IPS-NIHi7 (cell line): ENCODE results near the gene ARFRP1.

Experiments
- DNase-seq: peaks from one replicate; pipeline ENCODE4 v3.0.0; 2012; ENCODE audit warnings: mixed read lengths; ENCODE audit errors: extremely low spot score

The ARFRP1 gene, protein sequence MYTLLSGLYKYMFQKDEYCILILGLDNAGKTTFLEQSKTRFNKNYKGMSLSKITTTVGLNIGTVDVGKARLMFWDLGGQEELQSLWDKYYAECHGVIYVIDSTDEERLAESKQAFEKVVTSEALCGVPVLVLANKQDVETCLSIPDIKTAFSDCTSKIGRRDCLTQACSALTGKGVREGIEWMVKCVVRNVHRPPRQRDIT

DNA sequence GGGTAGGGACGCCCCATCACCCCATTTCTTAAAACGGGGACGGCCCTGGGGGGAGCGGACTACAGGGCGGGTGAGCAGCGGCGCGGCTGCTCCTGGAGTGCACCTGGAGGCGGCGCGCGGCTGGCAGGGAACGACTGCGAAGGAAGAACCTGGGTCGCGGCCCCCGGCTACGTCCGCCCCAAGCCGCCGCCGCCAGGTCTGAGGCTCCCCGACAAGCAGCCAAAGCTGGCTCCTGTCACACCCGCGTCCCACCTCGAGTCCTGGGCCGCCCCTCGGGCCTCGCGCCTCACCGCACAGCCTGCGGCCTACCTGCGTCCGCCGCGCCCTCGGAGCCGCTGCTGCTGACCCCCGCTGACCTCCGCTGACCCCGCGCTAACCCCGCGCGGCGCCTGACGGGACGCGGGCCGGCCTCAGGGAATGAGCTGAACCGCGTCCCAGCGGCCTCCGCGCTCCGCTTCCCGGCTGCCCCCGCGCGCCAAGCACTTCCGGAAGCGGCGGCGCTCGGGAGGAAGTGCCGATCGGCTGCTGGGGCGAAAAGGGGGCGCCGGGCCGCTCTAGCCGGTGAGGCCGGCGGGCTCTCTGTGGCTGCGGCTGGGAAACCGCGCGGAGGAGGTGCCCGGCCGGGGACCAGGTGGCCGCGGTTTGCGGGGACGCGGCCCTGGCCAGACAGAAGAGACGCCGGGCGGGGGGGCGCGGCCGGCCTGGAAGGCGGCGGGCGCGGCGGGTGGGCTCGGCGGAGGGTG, at the start of gene ARFRP1, which contains the start of gene ZGPAT:
TSS of gene ARFRP1 (minus strand) at position 419 of the 743 bp plus-strand sequence. CDS start 885 bp downstream, outside the sequence.
TSS of gene ZGPAT (plus strand) at position 482 of the 743 bp plus-strand sequence. CDS start 542 bp downstream, outside the sequence.
- DNase-seq = peak; percentile 95

DNA sequence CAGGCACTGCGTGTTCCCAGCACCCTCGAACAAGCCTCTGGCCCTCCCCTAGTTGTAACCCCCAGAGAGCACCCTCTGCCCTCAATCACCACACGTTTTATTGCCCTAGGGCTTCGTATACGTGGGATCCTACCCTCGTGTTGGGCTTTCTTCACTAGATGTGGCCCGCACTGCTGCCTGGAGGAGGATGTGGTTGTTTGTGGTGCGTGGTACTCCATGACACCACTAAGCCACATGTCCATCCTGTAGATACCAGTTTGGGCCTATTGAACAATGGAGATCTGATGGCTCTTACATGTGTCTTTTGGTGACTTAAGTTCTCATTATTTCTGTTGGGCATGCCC, 48.8 kb upstream of the ARFRP1 start:
- no peak for DNase-seq

DNA sequence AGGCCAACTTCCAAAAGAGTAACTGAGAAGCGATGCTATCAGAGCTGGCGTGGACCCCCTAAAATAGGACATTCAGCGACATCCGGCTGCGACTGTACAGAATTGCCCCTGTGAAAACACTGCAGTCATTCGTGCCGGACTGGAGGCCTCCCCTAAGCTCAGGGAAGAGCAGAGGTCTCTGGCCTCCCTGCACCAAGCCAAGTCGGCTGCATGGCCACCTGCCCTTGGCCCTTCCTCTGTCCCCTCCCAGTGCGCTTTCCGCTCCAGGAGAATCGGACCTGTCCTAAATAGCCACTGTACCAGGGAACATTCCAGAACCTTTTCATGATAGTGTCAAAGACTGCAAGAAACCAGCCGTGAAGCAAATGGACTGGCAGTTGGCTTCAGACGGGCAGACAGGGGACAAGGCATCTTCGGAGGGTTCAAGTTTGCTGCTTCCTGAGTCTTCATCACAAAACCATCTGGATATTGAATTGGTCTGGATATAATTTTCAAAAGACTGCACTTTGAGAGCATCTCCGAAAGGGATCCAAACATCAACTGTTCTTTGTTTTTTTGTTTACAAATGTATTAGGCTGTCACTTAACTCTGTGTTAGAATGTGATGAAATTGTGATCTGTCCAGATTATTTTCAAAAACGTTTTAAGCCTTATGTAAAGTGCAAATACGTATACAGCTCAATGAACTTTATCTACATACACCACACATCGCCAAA, 48.3 kb upstream of the ARFRP1 start:
- no peak for DNase-seq

DNA sequence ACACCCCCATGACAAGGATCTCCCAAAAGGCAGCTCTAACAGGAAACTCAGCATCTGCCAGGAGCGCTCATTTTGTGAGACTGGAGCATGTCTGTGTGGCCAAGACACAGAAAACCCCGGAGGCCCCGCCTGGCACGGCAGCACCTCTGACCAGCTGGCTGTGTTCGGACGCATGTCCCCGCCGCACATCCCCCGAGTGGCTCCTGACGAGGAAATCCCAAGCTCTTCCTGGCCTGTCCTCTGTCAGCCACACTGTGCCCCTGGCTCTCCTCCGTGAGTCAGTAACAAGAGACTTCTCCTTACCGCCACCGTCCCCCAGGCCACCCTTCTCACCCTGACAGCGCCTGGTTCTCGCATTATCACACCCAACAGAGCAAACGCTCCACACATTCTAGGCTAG, 46.2 kb upstream of the ARFRP1 start:
- DNase-seq = no peak

DNA sequence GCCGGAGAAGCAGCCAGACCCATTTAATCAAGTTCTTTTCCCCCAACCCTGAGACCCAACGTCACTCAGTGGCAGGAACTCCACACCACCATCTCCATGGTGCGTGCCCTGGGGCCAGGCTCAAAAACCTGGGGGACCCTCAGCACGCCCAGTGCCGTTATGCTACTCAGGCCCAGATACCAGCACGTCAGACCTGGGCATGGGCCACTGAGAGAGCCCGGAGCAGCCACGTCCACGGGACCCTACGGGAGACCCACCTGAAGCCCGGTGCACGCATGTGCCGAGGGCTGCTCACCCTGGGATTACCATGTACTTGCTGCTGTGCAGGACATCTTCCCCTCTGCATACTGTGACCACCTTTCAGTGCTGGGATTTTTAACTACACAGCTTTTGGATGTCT, 45.6 kb upstream of the ARFRP1 start:
- DNase-seq = no peak

DNA sequence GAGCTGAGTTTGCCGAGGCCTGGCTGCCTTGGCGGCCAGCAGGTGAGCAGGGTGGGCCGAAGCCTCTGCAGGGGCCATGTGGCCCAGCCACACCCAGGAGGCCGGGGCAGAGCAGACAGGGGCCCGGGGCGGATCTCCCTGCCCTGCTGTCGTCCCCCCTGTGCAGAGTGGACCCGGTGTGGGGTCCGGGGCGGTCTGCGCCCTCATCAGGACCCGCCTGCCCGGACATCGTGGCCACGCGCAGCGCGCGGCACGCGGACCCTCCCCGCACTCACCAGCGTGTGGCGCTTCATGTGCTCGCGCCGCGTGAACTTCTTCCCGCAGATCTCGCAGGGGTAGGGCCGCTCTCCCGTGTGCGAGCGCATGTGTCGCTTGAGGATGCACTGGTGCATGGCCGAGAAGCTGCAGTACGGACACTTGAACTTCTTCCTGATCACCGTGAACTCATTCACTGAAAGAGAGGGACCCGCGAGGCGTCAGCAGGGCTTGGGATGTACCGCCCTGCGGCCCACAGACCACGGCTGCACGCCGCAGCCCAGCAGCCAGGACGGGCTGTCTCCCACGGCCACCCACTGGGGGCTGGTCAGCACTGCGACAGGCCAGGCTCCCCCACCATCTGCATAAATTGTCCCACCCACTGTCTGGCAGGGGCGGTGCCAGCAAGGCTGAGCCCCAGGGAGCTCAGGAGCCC, 44.8 kb upstream of the ARFRP1 start:
- no peak for DNase-seq

DNA sequence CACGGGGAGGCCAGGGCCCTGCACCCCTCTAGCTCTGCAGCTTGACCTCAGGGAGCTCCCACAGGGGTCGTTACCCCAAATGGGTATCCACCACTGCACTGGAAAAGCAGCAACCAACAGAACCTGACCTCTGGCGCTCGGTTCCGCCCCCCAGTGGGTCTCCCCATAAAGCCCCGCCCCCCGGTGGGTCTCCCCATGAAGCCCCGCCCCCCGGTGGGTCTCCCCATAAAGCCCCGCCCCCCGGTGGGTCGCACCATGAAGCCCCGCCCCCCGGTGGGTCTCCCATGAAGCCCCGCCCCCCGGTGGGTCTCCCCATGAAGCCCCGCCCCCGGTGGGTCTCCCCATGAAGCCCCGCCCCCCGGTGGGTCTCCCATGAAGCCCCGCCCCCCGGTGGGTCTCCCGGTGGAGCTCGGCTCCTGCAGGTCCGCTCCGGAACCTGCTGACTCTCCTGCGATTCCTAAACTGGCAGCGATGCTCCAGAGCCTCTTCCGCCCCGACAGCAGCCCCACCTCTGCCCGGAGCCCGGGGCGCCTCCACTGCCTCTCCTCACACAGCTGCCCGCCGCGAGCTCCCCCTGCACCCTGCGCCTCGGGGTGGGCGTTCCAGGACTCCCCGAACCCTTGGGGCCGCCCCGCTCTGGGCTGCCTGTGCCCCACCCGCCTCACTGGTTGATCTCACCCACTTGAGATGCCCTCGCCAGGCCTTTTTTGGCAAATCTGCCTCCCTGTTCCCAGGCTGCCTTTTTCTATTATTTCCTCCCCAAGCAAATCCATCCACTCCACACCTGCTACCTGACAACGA, 43.9 kb upstream of the ARFRP1 start:
- DNase-seq = no peak

DNA sequence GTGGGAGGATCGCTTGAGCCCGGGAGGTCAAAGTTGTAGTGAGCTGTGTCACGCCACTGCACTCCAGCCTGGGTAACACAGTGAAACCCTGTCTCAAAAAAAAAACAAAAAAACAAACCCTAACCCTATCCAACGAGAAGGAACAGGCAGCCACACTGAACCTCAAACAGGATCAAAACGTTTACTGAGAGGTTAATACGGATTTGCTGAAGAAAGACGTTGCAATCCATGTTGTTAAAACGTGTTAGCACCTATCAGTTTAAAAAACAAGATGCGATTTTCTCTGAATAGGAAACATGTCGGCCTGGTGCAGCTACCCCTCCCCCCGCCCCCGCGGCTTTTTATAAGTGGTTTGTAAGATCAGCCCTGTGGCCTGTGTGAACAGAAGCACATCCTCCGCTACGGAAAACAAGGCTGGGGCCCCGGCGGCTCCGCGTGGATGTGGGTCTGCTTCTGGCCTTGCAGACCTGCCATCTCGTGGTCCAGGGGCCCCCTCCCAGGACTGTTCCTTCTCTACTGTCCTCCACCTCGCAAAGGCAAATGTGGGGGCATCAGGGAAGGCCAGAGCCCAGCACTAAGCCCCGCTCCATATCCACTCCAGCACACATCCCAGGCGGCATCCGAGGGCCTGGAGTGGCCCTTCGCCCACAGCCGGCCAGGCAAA, 43.2 kb upstream of the ARFRP1 start:
- no peak for DNase-seq

DNA sequence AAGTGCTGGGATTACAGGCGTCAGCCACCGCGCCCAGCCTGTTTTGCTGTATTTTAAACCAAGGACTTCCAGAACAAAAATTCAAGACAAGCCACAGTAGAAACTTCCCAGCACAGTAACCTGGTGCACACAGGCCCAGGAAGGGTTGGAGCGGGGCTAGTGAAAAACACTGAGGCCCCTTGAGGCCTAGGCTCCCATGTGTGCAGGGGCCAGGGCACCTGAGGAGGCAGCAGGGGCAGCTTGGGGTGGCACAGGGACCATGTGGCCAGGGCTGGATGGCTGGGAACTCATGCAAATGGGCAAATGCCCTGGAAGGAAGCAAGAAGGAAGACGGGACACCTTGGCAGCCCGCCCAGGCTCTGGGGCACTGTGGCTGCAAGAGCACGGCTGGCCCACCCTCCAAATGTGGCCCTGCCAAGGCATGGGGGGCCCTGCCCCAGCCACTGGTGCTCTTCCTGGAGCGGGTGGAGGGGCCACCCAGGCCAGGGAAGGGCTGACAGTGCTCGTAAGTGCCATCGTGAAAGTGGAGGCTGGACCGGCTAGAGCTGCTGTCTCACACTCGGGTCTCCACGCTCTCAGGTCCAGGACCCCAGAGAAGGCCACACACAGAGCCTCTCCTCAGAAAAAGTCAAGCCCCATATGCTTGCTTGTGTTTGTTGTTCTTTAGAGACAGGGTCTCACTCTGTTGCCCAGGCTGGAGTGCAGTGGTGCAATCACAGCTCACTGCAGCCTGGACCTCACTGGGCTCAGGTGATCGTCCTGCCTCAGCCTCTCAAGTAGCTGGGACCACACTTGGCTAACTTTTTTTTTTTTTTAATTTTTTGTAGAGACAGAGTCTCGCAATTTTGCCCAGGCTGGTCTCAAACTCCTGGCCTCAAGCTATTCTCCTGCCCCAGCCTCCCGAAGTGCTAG, 42.1 kb upstream of the ARFRP1 start:
- no peak for DNase-seq

DNA sequence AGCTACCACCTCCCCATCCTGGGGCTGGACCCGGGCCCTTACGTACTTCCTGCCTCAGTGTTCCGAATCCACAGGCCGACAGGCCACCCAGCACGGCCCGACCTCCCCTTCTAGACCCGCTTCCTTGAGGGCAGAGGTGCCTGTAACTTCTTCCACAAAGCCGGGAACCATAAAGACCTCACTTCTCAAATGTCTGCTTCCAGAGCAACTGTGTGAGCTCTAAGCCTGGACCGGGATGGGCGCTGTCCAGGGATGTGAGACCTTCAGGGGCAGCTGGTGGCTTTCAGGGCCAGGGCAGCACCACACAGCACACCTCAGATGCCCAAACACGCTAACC, 41.1 kb upstream of the ARFRP1 start:
- DNase-seq = no peak

DNA sequence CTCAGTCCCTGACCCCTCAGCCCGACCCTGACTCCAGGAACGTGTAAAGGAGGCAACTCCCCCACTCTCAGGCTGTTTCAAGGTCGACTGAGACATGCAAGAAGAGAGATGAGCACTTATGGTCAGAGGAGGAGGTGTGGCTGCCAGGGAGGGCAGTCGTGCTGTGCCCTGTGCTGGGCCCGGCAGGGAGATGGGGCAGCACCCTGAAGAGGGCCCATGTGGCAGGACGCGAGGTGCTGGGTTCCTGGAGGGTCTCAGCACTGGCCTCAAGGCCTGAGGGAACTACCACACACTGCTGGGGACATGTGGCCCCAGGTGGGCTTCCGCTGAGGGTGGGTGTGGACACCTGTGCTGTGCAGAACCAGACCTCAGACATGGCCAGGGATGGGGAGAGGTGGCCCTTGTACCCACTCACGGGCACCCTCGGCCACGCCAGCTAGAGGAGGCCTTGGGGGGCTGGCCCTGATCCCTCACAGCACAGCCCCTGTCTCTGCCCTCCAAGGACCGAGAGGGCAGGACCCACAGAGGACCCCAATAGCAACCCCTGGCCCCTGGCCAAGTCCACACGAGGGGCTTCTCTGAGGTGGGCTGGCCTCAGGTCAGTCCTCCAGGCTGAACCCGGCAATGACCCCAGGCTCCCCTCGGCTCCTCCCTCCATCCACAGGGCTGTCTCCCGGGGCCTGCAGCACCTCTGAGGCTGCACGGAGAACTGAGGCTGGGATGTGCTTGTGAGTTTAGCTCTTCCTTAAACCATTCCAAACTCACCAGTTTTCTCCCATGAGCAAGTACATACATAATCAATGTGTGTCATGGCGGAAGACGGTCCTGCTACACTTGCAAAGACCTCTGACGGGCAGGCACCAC, 40.5 kb upstream of the ARFRP1 start:
- DNase-seq = no peak

DNA sequence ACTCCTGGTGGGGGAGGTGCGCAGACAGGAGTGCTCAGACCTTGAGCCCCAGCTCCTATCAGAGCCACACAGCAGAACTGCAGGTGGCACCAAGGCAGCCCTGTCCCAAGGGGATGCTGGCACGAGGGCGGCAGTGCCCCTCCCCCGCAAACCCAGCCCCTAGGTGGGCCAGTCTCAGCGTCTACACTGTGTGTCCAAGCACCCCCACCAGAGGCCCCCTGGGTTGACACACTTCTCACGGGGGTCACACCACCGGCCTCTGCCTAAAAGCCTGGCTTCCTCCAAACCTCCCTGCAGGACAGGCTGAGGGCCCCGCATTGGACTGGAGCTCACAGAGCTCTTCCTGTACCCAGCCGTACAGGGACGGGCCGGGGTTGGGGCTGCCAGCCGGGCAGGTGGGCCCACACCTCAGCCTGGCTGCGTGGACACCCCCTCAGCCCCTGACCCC, 39.9 kb upstream of the ARFRP1 start:
- DNase-seq = no peak

DNA sequence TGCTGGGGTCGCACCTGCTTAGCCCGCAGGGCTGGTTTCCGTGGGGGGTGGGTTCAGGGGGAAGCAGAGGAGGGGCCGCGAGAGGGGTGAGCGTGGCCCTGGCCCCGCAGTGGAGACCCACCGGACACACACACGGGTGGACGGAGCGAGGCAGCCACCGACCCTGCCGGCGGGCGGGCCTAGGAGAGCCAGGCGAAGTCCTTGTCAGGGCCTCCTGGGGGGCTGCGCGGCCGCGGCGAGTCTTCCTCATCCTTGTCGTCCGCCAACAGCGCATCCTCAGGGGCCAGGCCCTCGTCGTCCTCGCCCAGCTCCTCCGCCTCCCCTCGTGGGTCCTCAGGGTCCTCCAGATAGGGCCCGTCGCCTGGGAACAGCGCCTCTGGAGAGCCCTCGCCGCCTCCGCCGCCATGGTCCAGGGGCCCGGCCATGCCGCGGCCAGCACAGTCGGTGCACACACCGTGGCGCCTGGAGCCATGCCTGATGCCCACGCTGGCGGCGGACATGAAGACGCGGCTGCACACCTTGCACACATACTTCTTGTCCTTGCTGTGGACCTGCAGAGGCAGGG, 39.1 kb upstream of the ARFRP1 start:
- DNase-seq = no peak

DNA sequence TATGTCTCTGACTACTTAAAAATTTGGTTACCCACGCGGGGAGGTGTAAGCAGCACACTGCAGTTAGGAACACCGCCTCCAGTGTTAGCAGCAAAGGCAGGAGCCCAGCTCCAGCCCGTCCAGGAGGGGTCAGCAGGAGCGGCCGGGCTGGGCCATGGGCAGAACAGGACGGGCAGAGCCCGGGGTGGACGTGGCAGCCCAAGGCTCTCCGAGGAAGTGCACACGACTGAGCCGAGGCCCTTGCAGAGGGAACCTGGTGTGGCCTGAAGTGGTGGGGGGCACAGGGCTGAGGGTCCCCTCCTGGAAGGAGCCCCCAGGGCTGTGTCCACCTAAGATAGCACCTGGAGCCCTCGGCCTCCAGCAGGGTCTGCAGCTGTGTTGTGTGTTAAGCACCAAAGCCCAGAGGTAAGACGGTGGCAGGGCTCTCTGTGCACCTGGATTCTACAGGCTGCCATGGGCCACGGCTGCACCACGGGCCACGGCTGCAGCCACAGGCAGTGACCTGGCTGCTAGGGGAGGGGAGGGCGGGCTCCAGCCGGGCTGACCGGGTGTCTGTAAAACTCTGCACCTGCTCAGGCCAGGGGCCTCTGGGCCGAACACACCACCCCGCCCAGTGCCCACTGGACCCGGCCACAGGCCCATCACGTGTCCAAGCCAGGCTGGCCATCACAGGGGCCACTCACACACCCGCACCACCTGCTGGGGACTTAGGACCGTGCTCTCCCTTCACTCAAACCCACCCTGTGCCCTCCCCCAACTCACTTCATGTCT, 38.4 kb upstream of the ARFRP1 start:
- no peak for DNase-seq

DNA sequence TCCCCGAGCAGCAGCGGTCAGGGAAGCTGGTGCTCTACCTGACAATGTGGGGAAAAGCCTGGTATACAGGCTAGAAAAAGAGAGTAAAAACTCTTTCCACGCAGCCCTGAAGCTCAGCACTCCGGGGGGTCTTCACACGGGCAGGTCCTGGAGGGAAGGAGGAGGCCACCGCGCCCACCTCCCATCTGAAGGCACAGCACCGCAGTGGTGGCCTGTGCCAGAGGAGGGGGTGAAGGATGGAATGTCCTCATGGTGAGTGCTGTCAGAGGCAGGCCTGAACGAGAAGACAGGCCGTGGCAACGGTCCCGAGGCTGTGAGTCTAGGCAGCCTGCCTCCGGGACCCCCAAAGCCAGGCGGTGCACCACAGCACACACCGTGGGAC, 37.6 kb upstream of the ARFRP1 start:
- no peak for DNase-seq

DNA sequence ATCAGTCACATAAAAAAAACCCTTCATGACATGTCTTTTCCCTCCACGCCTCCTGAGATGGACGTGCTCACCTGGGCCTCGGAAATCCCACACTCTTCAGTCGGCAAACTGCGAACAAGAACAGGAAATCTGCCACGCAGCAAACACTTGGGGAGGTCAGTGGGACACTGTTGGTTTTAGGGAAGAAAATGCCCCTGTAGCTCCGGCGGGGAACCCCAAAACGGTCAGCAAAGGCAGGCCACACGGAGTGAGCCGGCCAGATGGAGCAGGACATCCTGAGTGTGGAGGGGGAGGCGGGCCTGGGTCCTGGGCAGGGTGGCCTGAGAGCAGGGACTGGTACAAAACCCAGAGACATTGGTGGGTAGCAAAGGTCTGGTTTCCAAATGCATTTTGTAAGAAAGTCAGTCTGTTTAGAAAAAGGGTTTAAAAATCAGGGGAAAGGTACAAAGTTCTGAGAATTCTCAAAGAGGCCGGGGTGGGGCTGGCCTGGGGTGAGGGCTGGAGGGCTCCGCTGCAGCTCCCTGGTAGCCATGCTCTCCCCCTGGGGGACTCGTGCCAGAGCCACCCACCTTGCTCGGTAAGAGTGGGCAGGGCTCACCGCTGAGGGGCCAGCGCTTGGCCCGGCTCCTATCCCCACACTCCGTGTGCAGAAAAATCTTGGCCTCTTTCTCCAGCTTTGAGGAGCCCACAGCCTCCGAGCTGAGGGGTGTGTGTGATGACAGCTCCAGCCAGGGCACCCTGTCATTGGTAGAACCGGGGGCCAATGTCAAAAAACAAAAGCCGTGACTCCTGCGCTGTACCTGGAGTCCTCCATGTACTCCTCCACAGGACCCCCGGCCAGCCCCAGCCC, 37.0 kb upstream of the ARFRP1 start:
- no peak for DNase-seq

DNA sequence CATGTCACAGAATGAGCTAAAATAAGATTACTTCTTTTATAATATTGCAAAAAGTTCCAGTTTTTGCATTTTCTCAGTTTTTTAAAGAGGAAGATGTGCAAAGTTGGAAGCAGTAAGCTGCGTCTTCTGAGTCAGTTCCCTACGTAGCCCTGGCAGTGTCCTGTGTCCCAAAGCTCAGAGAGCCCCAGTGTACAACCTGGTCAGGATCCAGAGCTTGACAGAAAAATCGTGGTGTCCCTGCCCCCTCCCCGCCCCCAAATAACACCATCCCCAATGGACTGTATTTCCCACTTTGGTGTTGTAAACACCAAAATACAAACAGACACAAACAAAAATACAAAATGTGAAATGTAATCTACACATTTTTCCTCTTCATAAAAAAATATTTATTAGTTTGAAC, 36.4 kb upstream of the ARFRP1 start:
- DNase-seq = no peak
